ENCODE results near the gene ELOVL6.

- TF ChIP-seq CTCF (IDR thresholded peaks at IDR 0.05; ENCODE audit: low read depth, low read length) (no peak), POLR2A (IDR thresholded peaks at IDR 0.05; ENCODE audit: extremely low read depth, insufficient read length) (no peak), MYC (IDR thresholded peaks at IDR 0.05; ENCODE audit: low read depth, low read length) (no peak), MAX (IDR thresholded peaks at IDR 0.05; ENCODE audit: low read depth, low read length) (no peak)
Measured at GRCh38 chr4:110207233-110207632, 8.8 kb upstream of the ELOVL6 start.

Data from NB4 (cell line).